GM08714 (cell line): ENCODE results near the gene LRCH3.
"Not testable (repeated sequence)": the region's sequence is repeated elsewhere in the genome, so short reads cannot be mapped to it uniquely, and the experiment has no call there.

ENCODE experiments used
- H3K4me3 ChIP-seq: fragments of 200-500 bp; sonication (Bioruptor generic); 2 replicates; pipeline ENCODE4 v1.5.1; 2014; ENCODE audit warnings: mild to moderate bottlenecking, low read length, inconsistent platforms
- ZNF274 ChIP-seq: IDR thresholded peaks from 2 replicates; pipeline ENCODE4 v1.6.1; 2012; ENCODE audit warnings: mild to moderate bottlenecking, low read depth, low read length

The LRCH3 gene

GRCh38 chr3:197901626-197902025, 110.6 kb downstream of the LRCH3 start:
- TF ChIP-seq ZNF274, result no peak

GRCh38 chr3:197906023-197906849, 115.2 kb downstream of the LRCH3 start:
- TF ChIP-seq ZNF274, result no peak
- no peak overlapping the region for H3K4me3 ChIP-seq

More at GRCh38 chr3:197901626-197902025, 110.6 kb downstream of the LRCH3 start:
- no peak overlapping the region for H3K4me3 ChIP-seq

- TF ChIP-seq ZNF274, result no peak
- no peak overlapping the region for H3K4me3 ChIP-seq
Observed at GRCh38 chr3:197906850-197907187, 115.8 kb downstream of the LRCH3 start.

- no peak for TF ChIP-seq ZNF274
Observed at GRCh38 chr3:197907196-197907595, 116.1 kb downstream of the LRCH3 start.

GRCh38 chr3:197908550-197908949, 117.5 kb downstream of the LRCH3 start:
- H3K4me3 ChIP-seq, result not testable (repeated sequence)

More at GRCh38 chr3:197907196-197907595, 116.1 kb downstream of the LRCH3 start:
- H3K4me3 ChIP-seq, result no peak overlapping the region

GRCh38 chr3:197908957-197909701, 118.1 kb downstream of the LRCH3 start:
- H3K4me3 ChIP-seq, result no peak overlapping the region
- TF ChIP-seq ZNF274, result no peak

- no peak for TF ChIP-seq ZNF274
- no peak overlapping the region for H3K4me3 ChIP-seq
Observed at GRCh38 chr3:197912741-197913476, 121.9 kb downstream of the LRCH3 start.

GRCh38 chr3:197913641-197914380, 122.8 kb downstream of the LRCH3 start:
- H3K4me3 ChIP-seq, result no peak overlapping the region
- TF ChIP-seq ZNF274, result no peak

- not testable (repeated sequence) for H3K4me3 ChIP-seq
Observed at GRCh38 chr3:197921429-197922275, 130.6 kb downstream of the LRCH3 start.

- TF ChIP-seq ZNF274, result no peak
- H3K4me3 ChIP-seq, result no peak overlapping the region
Observed at GRCh38 chr3:197926418-197926817, 135.4 kb downstream of the LRCH3 start.

GRCh38 chr3:197927578-197927977, 136.5 kb downstream of the LRCH3 start:
- H3K4me3 ChIP-seq, result not testable (repeated sequence)

GRCh38 chr3:197936819-197937384, 145.8 kb downstream of the LRCH3 start:
- H3K4me3 ChIP-seq, result no peak overlapping the region
- no peak for TF ChIP-seq ZNF274
